Neural progenitor cell (in vitro differentiated cells): Measurements from ENCODE around the gene GDAP2.

ENCODE experiments used
- CTCF ChIP-seq: fragments of 200-600 bp; sonication (generic); IDR thresholded peaks from 2 replicates; pipeline ENCODE4 v1.5.1; 2017; ENCODE audit warnings: antibody characterized with exemption, mild to moderate bottlenecking
- EZH2 ChIP-seq: fragments of 200-600 bp; sonication (generic); IDR thresholded peaks from 2 replicates; pipeline ENCODE4 v1.6.1; 2017; ENCODE audit warnings: antibody characterized with exemption, mild to moderate bottlenecking, moderate library complexity

GRCh38 chr1:117894078-117894477, 35.3 kb downstream of the GDAP2 start:
- no peak for TF ChIP-seq CTCF
- TF ChIP-seq EZH2, result no peak
